HG02571 (cell line): Measurements from ENCODE around the gene RYR3.

Experiments
- ATAC-seq: cut with Tn5 transposase; IDR thresholded peaks from one replicate; pipeline ENCODE4 v1.9.1; 2021; ENCODE audit warnings: mild to moderate bottlenecking, moderate library complexity; ENCODE audit not compliant: unreplicated experiment

The RYR3 gene

DNA sequence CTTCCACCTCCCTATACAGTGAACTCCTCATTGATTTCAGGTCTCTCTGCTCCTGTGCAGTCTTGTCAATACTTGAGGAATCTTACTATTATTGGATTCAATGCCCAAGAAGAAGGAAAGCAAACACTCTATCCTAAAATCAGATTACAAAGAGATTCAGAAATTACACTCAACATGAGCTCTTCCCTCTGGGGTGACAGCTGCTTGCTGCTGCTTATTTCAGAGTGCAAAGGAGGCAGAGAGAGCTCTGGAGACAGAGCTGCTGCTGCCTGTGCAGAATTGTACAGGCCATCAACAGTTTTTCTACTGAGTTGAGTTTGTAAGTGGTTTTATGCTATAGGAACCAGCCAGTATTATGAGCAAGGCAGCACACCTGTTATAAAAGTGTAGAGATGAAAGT is 7.1 kb downstream of the RYR3 start:
- no peak for ATAC-seq

DNA sequence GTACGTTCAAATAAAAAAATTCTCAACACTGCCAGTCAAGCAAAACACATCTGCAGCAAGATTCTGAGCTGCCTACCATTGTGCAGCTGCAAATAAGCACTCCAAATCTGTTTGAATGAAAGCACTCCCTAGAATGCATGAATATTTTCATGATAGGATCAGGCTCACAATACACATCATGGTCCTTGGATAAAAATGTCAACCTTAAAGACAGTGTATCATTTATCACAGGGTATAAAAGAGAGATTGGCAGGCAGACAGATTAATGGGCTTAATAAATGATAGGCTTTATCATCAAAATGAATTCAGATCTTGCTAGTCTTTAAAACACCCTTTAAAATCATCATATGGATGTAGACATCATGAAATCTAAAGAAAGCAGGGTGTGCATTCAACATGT is 9.2 kb downstream of the RYR3 start:
- no peak for ATAC-seq

DNA sequence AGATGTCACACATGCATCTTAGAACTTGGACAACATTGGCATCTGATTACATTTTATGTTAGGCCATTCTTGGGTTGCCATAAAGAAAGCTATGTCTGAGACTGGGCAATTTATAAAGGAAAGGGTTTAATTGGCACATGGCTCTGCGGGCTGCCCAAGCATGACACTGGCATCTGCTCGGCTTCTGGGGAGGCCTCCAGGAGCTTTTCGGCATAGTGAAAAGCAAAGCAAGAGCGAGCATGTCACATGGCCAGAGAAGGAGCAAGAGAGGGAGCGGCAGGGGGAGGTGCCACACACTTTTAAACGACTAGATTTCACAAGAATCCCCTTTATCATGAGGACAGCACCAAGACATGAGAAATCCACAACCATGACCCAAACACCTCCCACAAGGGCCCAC is 11.3 kb downstream of the RYR3 start:
- ATAC-seq = no peak

DNA sequence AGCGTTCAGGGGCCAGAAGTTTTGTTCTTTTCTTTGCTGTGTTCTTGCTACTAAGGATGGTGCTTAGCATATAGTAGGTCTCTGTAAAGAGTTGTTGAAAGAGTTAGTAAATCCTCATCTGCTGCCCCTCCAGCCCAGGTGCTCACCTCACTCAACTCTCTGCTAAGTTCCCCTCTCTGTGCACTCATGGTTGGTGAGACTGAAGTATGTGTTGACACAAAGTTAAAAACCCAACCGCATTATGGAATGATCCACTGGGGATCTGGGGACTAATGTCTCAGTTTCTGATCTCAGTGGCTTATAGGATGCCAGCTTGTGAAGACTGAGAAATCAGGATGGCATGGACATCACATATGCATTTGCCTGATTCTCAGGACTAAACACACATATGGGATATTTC is 13.8 kb downstream of the RYR3 start:
- ATAC-seq = no peak

DNA sequence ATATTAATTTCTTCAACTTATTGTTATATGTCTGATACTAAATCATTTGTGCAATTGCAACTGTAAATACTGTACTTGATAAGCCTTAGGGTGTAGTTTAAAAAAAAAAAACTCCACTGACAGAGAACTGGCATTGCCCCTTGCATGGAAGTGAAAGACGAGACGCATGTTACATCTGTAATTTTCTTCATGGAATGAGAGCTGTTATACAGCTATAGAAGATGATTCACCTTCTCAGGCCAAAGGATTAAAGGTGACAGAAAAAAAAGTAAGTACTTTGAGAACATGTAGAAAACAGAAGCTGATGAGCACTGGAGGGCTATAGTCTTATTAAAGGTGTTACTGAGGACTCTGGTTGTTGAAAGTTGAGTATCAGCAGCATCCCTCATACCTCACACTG is 16.1 kb downstream of the RYR3 start:
- no peak for ATAC-seq

DNA sequence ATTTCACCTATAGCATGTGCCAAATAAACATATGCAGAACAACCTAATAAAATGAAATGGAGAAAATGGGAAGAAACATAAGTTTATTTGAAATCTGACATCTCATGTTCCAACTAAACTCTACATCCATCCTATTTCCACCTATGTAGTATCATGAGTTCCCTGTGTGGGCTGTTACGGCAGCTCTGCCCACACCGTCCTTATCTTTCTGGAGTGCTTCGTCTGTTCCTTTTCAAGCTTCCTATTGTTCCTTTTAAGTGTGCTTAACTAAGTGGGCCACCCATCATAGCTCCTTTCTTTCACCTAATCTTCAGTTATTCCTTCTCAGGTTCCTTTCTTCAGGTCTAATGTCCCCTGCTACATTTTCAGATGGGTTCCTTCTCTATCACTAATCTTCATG is 17.3 kb downstream of the RYR3 start:
- ATAC-seq = no peak

DNA sequence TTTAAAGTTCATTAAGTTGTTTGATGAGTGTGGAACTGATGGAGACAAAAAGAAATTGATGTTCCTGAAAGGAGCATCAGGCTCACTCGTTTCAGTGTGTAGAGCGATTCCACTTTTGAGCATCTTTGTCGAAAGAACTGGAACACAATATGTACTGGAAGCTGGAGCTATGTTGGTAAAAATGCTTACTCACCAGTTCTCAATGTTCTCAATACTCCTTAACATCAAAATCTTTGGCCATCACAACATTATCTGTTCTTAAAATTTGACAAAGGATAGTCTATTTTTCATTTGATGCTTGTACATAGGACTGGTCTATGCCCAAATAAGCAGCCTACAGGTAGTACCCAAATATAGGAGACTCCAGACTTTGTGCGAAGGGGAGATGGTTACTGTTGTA is 18.7 kb downstream of the RYR3 start:
- no peak for ATAC-seq

DNA sequence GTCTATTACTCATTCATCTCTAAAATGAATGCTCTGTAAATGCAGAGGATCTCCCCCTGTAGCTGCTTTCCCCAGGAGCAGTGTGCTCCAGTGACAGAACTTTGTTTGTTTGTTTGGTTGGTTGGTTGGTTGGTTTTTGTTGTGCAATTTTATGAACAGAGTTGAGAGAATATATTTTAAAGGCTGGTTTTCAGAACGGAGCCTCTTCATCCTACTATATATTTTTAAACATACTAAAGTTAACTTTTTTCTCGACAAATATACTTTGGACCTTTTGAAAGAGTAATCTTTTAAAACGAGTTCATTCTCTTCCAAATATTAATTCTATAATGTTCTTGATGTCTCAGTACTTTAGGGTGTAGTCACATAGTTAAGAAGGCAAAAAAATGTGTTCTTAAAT is 20.2 kb downstream of the RYR3 start:
- ATAC-seq = no peak

DNA sequence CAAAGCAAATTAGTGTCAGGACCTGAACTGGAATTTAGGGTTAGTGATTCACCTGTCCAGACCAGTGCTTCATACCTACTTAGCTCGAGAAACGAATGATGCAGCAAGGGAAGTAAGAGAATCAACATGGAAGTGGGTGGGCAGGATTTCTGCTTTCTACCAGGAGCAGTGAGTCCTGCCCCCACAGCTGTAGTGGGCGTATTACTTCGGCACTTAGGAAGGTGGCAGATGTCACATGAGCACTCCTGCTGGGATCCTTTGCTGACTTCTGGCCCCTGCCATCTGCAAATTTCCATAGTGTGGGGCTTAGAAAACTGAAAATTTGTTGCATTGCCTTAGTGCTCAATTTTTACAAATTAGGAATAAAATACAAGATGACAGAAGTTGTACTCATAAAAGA is 31.2 kb downstream of the RYR3 start:
- ATAC-seq = no peak

DNA sequence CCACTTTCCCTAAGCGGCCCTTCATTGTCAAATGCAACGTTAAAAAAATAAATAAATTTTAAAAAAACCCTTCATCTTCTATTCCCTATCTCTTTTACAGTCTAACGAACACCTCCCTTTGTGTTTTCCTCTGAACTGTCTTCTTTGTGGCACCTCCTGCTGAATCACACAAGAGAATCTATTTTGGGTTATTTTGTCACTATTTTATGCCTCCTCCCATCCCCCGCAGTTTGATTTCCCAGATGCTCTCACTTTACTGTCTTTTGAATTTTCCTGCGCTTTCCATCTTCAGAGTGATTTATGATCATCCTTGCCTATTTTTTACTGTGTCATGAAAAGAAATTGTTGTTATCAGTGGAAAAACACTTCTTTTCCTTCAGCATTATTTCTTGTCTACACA is 32.5 kb downstream of the RYR3 start:
- no peak for ATAC-seq

DNA sequence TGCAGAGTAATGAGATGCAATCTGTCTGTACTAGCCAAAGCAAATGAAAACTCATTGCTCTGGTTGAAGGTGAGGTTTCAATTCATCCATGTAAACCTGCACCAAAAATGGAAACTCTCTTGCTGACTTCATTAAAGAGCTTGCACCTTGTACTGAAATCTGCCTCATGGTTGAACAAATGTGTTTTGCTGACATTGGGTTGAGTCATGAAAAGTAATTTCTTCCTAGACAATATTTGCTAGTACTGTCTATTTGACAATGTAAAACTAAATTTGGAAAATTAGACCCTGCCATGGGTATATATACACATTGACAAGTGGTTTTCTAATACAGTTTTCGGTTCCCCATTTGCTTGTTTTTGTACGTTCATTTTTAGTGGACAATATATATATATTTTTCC is 33.3 kb downstream of the RYR3 start:
- ATAC-seq = no peak

DNA sequence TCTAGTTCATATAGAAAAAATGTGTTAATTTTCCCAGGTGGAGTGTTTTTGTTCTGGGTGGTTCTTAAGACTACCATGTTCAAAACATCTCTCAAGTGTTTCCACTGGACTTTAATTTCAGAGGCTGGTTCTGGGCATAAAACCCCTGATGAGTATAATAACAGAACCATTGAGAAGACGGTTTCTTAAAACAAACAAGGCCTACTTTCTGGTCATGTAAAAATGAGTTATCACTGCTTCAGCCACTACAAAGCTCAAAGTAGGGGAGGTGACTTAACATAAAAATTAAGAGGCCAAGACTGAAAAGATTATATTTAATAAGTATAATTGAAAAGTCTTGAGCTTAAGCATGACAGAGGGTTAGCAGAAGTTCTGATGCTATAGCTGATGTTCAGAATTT is 33.8 kb downstream of the RYR3 start:
- ATAC-seq = no peak

DNA sequence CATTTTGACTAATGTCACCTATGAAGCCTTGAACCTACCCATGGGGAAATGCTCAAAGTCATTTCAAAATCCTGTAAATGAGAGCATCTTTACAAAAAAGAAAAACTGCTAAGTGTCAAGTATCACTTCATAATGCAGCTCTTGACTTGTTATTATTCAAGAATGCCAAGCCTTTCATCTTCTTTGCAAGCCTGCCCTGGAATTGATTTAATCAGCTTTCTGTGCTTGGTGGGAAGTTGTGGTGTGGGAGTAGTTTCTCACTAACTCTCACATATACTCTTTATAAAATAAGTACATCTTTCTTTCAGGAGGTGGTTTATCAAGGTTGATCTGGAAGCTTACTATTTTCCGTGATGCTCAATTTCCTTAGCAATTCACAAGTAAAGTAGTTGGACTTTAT is 43.6 kb downstream of the RYR3 start:
- no peak for ATAC-seq

DNA sequence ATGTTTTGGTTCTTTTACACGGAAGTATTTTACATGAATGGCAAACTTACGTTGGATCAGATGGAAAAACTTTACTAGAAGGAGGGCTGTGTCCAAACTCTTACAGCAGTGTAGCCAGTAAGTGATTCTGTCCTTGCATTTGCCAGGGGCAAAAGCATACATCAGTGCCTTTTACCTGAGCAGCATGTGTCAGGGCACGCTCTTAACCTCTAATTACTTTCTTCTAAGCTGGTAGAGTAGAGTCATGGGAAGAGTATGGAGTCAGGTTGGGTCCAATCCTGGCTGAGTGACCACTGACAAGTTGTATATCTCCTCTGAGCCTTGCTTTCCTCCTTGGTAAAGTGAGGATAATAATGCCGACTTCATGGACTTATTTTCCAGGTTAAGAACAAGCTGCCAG is 47.1 kb downstream of the RYR3 start:
- no peak for ATAC-seq

DNA sequence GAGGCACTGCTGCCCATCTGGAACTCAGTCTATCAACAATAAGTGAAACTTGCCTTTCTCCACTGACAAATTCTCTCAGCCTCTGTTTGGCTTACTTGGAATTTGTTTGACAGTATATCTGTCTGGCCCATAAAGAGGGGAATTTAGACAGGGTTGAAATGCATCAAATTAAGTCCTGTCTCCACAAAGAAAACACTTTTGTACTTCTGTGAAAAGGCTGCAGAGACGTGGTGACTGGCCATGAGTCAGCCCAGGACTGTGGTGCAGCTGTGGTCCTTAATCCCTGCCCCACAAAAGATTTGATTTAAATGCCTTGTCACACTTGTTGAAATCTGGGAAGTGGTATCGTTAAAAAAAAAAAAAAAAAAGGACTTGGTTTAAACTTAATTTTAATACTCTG is 47.5 kb downstream of the RYR3 start:
- no peak for ATAC-seq

DNA sequence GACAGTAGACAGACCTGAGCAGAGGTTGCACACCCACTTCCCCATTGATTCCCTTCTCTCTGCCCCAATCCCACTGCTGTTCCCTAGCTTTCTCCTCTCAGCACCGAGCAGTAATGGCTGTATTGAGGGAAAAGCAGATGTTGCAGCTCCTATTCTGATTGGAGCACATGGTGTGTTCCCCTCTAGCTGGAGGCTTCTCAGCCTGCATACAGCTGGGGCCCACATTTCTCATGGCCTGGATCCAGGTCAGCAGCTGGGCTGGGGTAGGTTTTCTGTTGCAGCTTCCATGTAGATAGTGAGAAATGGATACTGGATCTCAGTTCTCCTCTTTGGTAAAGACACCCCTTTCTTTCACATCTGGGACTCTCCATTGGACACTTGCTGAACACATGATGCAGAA is 50.1 kb downstream of the RYR3 start:
- no peak for ATAC-seq

DNA sequence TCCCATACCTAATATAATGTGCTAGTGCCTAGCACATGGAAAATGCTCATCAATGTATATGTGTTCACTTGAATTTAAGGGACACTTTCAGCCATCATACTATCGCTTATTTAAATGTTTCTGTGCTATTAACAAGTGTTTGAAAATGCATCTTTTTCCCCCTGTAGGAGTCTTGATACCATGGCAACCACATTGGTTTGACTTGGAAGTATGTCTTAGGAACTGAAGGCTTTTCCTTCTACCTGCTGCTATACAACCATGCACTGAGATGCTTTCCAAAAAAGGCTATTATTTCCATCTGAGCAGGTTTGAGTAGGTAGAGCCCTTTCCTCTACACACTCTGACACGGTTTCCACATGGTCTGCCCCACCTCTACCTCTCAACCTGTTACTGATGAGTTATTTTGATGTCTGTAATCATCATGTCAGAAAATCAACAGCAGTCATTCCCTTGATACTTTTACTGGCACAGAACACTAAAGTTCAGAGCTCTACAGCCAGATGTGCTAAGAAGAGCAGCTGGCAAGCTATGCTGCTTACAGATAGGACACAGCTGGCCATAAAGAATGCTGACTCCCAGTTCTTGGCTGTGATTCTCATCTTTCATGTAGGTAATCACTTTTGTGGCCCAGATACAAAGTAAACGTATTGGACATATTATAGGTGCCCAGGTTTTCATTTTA is 59.3 kb downstream of the RYR3 start:
- ATAC-seq = no peak

DNA sequence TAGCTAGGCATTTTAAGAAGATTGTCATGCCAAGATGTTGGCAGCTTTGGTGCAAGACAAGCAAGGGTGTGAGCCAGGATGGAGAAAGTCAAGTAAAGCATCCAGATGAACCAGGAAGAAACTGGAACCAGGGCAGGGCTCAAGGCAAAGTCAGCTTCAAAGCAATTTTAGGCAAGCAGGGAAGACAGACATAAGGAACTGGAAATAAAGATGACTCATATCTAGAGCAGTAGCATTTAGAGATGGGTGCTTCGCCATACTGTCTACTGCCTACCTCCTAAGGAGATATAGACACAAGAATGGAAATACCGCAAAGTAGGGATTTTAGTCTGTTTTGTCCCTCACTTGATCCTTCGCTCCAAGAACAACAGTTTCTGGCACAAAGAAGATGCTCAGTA is 59.9 kb downstream of the RYR3 start:
- ATAC-seq = no peak

DNA sequence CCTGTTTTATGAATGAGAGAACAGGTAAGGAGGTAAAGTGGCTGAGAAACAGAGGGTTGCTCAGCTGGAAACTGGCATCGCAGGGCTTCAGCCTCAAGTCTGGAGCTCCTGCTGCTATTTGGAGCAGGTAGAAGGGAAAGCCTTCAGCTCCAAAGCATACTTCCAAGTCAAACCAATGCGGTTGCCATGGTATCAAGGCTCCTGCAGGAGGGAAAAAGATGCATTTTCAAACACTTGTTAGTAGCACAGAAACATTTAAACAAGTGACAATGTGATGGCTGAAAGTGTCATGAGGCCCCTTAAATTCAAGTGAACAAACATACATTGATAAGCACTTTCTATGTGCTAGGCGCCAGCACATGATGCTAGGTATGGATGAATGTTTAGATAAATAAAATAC is 60.4 kb downstream of the RYR3 start:
- no peak for ATAC-seq

DNA sequence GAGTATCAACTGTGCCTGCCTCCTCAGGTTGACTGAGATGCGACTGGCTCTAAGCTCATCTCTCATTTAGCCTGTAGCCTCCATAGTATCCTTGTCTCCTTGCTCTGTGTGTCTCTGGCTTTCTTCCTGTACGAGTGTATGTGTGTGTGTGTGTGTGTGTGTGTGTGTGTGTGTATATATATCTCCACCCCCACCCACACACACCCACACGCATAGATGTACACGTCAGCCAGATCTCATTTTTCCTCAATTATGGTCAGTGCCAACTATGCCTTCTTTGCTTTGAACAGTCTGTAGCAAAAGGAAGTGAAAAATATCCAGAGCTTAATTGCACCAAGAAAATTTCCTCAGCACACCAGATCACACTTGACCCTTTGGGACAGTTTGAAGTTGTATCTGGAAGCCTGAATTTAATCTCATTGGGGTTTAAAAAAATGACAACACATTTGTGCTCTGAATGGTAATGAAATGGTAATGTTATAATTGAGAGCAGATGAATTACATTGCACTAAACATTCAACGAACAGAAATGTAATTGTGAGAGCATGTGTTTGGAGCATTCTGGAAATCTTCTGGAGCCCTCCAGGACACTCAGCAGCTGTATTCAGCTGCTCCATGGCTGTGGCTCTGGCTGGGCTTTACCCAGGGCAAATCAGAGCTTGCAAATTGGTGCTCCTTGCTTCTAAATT is 63.6 kb downstream of the RYR3 start:
- ATAC-seq = no peak

DNA sequence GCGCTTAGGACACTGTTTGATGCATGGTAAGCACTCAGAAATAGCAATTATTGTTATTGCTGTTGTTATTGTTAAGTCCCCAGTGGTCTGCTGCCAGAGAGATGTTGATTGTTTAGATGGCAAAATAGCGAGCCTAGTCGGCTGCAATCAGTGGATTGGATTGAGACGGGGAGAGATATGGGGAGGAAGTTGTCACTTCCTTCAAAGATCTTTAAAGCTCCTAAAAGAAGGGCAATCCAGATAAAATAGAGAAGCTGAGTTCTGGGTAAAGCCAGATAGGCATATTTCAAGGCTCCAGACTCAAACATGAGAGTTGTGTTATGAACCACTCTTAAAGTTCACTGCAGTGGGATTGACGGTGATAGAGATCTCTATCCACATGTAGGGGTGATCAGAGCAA is 64.5 kb downstream of the RYR3 start:
- ATAC-seq = no peak

DNA sequence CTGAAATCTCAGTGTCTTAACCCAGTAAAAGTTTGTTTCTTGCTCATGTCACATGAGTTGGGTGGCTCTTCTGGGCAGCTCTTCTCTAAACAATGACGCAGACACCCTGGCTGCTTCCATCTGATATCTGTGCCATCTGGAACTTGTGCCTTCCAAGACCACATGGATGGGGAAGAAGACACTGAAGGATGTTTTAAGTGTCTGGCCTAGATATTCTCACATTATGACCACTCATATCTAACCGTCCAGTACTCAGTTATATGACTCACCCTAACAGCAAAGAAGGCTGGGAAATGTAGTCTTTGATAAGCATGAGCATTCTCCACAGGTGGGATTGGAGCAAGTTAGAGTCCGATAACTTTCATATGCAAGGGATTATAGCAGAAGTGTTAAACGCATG is 66.4 kb downstream of the RYR3 start:
- ATAC-seq = no peak

DNA sequence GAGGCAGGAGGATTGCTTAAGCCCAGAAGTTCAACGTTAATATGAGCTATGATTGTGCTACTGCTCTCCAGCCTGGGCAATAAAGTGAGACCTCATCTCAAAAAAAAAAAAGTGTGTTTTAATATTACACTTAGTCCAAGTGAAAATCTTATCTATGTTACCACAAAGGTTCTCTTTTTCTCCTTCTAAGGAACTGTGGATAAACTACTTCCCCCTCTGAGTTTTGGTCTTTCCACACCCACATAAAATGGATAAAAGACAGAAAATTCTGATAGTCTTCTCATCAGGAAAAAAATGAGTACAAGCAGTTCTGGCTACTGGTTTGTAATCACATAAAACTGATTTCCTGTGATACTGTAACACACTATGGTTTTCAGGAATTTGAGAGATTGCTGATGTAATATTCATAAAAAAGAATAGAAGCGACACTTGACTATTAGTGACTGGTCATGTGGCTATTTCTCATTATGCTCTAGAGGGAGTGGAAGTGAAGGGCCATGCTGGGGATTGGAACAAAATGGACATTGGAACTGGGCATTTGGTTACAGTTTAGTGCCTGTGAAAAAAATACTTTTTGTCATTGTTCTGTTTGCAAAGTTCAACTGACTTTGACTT is 68.2 kb downstream of the RYR3 start:
- ATAC-seq = no peak
